ENCODE data around the gene AP1G2. TPM values are rescaled to one million over a fixed set of nuclear protein-coding genes. Genes with fewer than 3 reads are reported as not detected.

Gene AP1G2
- total and polyA plus RNA-seq, 2 of the 13 experiments (the other 11 are each of a cell fraction or from before 2014, with no cell fraction given) = 96.9 to 611 TPM

DNA sequence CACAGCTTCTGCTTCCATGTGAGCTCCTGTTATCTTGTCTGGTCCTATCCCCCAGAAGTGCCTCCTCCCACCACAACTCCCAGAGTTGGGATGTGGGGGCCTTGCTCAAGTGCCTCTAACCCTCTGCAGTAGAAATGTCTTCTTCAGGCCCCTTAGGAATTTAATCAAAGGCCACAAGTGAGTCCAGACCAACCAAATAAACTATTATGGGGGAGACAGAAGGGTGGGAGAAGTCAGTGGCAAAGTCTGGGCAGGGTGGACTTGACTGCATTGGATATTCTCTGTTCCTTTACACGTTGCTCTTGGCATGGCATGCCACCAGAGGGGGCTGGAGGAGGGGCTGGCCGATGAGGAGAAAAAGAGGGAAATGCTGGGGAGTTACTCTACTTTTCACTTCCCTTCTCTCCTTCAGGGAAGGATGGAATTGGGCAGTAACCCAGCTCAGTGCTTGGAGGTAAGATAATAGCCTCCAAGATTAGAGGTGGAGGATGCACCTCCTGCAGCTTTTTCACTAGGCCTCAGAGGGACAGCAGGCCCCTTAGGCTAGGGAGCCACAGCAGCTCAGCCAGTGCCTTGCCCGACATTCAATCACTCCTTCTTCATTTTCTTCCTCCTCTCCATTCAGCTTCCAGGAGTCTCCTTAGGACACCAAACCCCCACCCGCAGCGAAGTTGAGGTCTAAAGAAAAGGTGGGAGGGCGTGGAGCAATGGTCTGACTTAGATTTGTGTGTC, 1.2 kb upstream of the AP1G2 start (continued):
- TF ChIP-seq, protein P1, sequence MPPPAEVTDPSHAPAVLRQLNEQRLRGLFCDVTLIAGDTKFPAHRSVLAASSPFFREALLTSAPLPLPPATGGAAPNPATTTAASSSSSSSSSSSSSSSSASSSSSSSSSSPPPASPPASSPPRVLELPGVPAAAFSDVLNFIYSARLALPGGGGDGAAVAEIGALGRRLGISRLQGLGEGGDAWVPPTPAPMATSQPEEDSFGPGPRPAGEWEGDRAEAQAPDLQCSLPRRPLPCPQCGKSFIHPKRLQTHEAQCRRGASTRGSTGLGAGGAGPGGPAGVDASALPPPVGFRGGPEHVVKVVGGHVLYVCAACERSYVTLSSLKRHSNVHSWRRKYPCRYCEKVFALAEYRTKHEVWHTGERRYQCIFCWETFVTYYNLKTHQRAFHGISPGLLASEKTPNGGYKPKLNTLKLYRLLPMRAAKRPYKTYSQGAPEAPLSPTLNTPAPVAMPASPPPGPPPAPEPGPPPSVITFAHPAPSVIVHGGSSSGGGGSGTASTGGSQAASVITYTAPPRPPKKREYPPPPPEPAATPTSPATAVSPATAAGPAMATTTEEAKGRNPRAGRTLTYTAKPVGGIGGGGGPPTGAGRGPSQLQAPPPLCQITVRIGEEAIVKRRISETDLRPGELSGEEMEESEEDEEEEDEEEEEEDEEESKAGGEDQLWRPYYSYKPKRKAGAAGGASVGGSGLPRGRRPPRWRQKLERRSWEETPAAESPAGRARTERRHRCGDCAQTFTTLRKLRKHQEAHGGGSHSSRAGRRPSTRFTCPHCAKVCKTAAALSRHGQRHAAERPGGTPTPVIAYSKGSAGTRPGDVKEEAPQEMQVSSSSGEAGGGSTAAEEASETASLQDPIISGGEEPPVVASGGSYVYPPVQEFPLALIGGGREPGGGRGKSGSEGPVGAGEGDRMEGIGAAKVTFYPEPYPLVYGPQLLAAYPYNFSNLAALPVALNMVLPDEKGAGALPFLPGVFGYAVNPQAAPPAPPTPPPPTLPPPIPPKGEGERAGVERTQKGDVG (CRISPR knock-in tag; IDR thresholded peaks at IDR 0.05; ENCODE audit: borderline replicate concordance) = no peak
- TF ChIP-seq NFKB2 (CRISPR knock-in tag; IDR thresholded peaks at IDR 0.05; ENCODE audit: borderline replicate concordance) = peak; percentile 28; the same call in 1 of the 2 replicates
- TF ChIP-seq ZNF253 (CRISPR knock-in tag; IDR thresholded peaks at IDR 0.05; ENCODE audit: borderline replicate concordance) = no peak
- no peak for TF ChIP-seq POLR2AphosphoS2 (IDR thresholded peaks at IDR 0.05; ENCODE audit: low read depth, low read length)
- peak; percentile 85; the same call in 1 of the 2 replicates for TF ChIP-seq SMYD3 (CRISPR knock-in tag; IDR thresholded peaks at IDR 0.05)
- peak; percentile 45; the same call in 1 of the 2 replicates for TF ChIP-seq MYC (CRISPR knock-in tag; IDR thresholded peaks at IDR 0.05; ENCODE audit: borderline replicate concordance)
- TF ChIP-seq, protein P2, sequence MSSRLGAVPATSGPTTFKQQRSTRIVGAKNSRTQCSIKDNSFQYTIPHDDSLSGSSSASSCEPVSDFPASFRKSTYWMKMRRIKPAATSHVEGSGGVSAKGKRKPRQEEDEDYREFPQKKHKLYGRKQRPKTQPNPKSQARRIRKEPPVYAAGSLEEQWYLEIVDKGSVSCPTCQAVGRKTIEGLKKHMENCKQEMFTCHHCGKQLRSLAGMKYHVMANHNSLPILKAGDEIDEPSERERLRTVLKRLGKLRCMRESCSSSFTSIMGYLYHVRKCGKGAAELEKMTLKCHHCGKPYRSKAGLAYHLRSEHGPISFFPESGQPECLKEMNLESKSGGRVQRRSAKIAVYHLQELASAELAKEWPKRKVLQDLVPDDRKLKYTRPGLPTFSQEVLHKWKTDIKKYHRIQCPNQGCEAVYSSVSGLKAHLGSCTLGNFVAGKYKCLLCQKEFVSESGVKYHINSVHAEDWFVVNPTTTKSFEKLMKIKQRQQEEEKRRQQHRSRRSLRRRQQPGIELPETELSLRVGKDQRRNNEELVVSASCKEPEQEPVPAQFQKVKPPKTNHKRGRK (CRISPR knock-in tag; IDR thresholded peaks at IDR 0.05) = 0 out of 2 replicates have a peak, but pooled peaks have one; percentile 64
- TF ChIP-seq, protein P3, sequence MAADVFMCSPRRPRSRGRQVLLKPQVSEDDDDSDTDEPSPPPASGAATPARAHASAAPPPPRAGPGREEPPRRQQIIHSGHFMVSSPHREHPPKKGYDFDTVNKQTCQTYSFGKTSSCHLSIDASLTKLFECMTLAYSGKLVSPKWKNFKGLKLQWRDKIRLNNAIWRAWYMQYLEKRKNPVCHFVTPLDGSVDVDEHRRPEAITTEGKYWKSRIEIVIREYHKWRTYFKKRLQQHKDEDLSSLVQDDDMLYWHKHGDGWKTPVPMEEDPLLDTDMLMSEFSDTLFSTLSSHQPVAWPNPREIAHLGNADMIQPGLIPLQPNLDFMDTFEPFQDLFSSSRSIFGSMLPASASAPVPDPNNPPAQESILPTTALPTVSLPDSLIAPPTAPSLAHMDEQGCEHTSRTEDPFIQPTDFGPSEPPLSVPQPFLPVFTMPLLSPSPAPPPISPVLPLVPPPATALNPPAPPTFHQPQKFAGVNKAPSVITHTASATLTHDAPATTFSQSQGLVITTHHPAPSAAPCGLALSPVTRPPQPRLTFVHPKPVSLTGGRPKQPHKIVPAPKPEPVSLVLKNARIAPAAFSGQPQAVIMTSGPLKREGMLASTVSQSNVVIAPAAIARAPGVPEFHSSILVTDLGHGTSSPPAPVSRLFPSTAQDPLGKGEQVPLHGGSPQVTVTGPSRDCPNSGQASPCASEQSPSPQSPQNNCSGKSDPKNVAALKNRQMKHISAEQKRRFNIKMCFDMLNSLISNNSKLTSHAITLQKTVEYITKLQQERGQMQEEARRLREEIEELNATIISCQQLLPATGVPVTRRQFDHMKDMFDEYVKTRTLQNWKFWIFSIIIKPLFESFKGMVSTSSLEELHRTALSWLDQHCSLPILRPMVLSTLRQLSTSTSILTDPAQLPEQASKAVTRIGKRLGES (CRISPR knock-in tag; IDR thresholded peaks at IDR 0.05; ENCODE audit: borderline replicate concordance) = no peak
- TF ChIP-seq, protein P4, sequence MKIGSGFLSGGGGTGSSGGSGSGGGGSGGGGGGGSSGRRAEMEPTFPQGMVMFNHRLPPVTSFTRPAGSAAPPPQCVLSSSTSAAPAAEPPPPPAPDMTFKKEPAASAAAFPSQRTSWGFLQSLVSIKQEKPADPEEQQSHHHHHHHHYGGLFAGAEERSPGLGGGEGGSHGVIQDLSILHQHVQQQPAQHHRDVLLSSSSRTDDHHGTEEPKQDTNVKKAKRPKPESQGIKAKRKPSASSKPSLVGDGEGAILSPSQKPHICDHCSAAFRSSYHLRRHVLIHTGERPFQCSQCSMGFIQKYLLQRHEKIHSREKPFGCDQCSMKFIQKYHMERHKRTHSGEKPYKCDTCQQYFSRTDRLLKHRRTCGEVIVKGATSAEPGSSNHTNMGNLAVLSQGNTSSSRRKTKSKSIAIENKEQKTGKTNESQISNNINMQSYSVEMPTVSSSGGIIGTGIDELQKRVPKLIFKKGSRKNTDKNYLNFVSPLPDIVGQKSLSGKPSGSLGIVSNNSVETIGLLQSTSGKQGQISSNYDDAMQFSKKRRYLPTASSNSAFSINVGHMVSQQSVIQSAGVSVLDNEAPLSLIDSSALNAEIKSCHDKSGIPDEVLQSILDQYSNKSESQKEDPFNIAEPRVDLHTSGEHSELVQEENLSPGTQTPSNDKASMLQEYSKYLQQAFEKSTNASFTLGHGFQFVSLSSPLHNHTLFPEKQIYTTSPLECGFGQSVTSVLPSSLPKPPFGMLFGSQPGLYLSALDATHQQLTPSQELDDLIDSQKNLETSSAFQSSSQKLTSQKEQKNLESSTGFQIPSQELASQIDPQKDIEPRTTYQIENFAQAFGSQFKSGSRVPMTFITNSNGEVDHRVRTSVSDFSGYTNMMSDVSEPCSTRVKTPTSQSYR (CRISPR knock-in tag; IDR thresholded peaks at IDR 0.05; ENCODE audit: borderline replicate concordance) = no peak
- no peak for TF ChIP-seq FOXA3 (CRISPR knock-in tag; IDR thresholded peaks at IDR 0.05)
